ENCODE data around the gene OAS1. TPM values are rescaled to one million over a fixed set of nuclear protein-coding genes. Genes with fewer than 3 reads are reported as not detected.
"Not testable (repeated sequence)": the region's sequence is repeated elsewhere in the genome, so short reads cannot be mapped to it uniquely, and the experiment has no call there.

The OAS1 gene
- total RNA-seq, 2 donors from 2014 or later: 2.8 to 4.7 TPM

GRCh38 chr12:112908548-112908947, 1.8 kb downstream of the OAS1 start:
- DNase-seq (ENCODE audit: low spot score): no peak
- Mint-ChIP-seq H3K9me3 (peaks cover 8% of the 10 kb centered on the region), H3K36me3 (peaks cover 18% of the 10 kb centered on the region), H3K4me1 (ENCODE audit: low read depth in 2 of 2) (peaks cover 39 to 40% of the 10 kb centered on the region in 2 donors), H3K27me3 (no peaks in the 10 kb centered on the region), H3K4me3 (peak overlapping the region; percentile 99), H3K27ac (peak overlapping the region; percentile 77 to 82)
- ATAC-seq: no peak

- Mint-ChIP-seq H3K36me3 (peaks cover 26% of the 10 kb centered on the region), H3K4me3 (no peak overlapping the region), H3K27me3 (no peaks in the 10 kb centered on the region), H3K9me3 (peaks cover 8% of the 10 kb centered on the region), H3K27ac (no peak overlapping the region), H3K4me1 (ENCODE audit: low read depth in 2 of 2) (peaks cover 36 to 39% of the 10 kb centered on the region in 2 donors)
- ATAC-seq (no peak), DNase-seq (ENCODE audit: low spot score) (no peak)
Observed at GRCh38 chr12:112909693-112910092, 2.9 kb downstream of the OAS1 start.

- H3K4me3 Mint-ChIP-seq: no peak overlapping the region
- no peak overlapping the region for H3K27ac Mint-ChIP-seq
- H3K27me3 Mint-ChIP-seq: no peaks in the 10 kb centered on the region
- peaks cover 42% of the 10 kb centered on the region for H3K36me3 Mint-ChIP-seq
- peaks cover 8% of the 10 kb centered on the region for H3K9me3 Mint-ChIP-seq
- DNase-seq (ENCODE audit: low spot score) (no peak), ATAC-seq (no peak)
- peaks cover 21 to 26% of the 10 kb centered on the region in 2 donors for H3K4me1 Mint-ChIP-seq (ENCODE audit: low read depth in 2 of 2)
Observed at GRCh38 chr12:112913038-112913688, 6.4 kb downstream of the OAS1 start.

DNA sequence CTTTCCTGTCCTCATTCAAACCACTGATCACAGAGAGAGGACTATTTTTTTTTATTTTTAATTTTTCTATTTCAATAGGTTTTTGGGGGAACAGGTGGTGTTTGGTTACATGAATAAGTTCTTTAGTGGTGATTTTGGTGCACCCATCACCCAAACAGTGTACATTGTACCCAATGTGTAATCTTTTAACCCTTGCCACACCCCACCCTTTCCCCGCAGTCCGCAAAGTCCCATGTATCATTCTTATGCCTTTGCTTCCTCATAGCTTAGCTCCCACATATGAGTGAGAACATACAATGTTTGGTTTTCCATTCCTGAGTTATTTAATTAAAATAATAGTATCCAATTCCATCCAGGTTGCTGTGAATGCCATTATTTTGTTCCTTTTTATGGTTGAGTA, 7.1 kb downstream of the OAS1 start:
- H3K27me3 Mint-ChIP-seq; H3K4me3 Mint-ChIP-seq; H3K9me3 Mint-ChIP-seq; DNase-seq (ENCODE audit: low spot score); ATAC-seq; H3K27ac Mint-ChIP-seq: not testable (repeated sequence)
- peaks cover 14 to 18% of the 10 kb centered on the region in 2 donors for H3K4me1 Mint-ChIP-seq (ENCODE audit: low read depth in 2 of 2)
- H3K36me3 Mint-ChIP-seq: peaks cover 44% of the 10 kb centered on the region

GRCh38 chr12:112916270-112916669, 9.5 kb downstream of the OAS1 start:
- Mint-ChIP-seq H3K36me3 (peaks cover 40% of the 10 kb centered on the region), H3K27me3 (no peaks in the 10 kb centered on the region), H3K4me3 (no peak overlapping the region), H3K4me1 (ENCODE audit: low read depth in 2 of 2) (peaks cover 6 to 8% of the 10 kb centered on the region in 2 donors), H3K27ac (no peak overlapping the region), H3K9me3 (peaks cover 8% of the 10 kb centered on the region)
- no peak for DNase-seq (ENCODE audit: low spot score)
- ATAC-seq: no peak

DNA sequence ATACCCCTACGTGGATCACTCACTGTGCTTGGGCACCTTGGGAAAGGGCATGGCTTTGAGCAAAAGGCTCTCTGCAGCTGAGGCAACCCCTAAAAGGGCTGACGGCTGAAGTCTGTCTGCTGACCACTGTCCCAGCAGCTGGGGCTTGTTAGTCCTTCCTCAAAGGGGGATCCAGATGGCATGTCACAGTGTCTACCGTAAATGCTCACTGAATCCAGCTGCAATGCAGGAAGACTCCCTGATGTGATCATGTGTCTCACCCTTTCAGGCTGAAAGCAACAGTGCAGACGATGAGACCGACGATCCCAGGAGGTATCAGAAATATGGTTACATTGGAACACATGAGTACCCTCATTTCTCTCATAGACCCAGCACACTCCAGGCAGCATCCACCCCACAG, 12.4 kb downstream of the OAS1 start:
- Mint-ChIP-seq H3K4me1 (ENCODE audit: low read depth in 2 of 2) (peaks cover 6 to 8% of the 10 kb centered on the region in 2 donors), H3K9me3 (no peaks in the 10 kb centered on the region), H3K36me3 (peaks cover 24% of the 10 kb centered on the region), H3K27me3 (no peaks in the 10 kb centered on the region), H3K4me3 (no peak overlapping the region), H3K27ac (no peak overlapping the region)
- ATAC-seq (no peak), DNase-seq (ENCODE audit: low spot score) (no peak)

DNA sequence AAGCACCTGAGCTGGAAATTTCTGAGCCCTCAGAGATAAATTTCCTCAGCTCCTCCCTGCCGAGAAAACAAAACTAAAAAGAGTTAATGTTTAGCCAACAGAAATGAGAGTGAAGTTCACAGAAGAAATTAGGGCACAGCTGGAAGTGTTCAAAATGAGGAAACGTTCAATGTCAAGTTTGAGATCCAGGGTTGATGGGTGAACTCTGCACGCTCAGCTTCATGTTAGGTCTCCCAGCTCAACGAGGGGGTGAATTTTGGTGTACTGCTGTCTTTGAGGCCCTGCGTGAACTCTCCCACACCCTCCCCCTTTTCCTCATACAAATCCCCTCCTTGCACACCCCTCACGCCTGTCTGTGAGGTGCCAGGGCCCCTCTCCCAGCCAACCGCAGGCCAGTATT, 18.2 kb downstream of the OAS1 start:
- Mint-ChIP-seq H3K4me3 (no peak overlapping the region), H3K9me3 (peaks cover 3% of the 10 kb centered on the region), H3K36me3 (no peaks in the 10 kb centered on the region), H3K27ac (no peak overlapping the region), H3K4me1 (ENCODE audit: low read depth in 2 of 2) (no peaks in the 10 kb centered on the region), H3K27me3 (no peaks in the 10 kb centered on the region)
- ATAC-seq (no peak), DNase-seq (ENCODE audit: low spot score) (no peak)

DNA sequence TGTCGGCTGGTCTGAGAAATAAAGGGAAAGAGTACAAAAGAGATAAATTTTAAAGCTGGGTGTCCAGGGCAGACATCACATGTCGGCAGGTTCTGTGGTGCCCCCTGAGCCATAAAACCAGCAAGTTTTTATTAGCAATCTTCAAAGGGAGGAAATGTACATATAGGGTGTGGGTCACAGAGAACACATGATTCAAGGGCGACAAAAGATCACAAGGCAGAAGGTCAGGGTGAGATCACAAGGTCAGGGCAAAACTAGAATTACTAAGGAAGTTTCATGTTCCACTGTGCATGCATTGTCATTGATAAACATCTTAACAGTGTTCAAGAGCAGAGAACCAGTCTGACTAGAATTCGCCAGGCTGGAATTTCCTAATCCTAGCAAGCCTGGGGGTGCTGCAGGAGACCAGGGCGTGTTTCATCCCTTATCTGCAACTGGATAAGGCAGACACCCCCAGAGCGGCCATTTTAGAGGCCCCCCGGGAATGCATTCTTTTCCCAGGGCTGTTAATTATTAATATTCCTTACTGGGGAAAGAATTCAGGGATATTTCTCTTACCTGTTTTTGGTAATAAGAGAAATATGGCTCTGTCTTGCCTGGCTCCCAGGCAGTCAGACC, 19.8 kb downstream of the OAS1 start:
- not testable (repeated sequence) for H3K4me1 Mint-ChIP-seq (ENCODE audit: low read depth in 2 of 2); H3K4me3 Mint-ChIP-seq; H3K36me3 Mint-ChIP-seq; DNase-seq (ENCODE audit: low spot score); H3K27ac Mint-ChIP-seq; H3K9me3 Mint-ChIP-seq; H3K27me3 Mint-ChIP-seq; ATAC-seq

DNA sequence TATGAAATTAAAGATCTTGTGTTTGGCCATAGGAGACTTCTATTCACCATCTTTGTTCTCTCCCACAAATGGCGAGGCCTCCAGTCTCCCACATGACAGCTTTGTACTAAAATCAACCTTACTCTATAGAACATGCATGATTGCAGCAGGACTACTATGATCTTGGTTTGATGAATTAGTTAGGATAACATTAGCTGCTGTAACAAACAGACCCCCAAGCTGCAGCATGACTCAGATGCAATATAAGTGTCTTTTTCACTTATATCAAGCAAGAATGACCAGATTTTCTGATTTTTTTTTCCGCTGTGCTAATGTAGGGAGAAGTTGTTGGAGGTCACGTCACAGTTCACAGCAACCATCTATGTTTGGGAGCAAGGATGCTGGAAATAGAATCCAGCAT, 20.7 kb downstream of the OAS1 start:
- DNase-seq (ENCODE audit: low spot score): no peak
- Mint-ChIP-seq H3K27me3 (no peaks in the 10 kb centered on the region), H3K9me3 (peaks cover 3% of the 10 kb centered on the region), H3K4me1 (ENCODE audit: low read depth in 2 of 2) (no peaks in the 10 kb centered on the region), H3K27ac (no peak overlapping the region), H3K4me3 (no peak overlapping the region), H3K36me3 (no peaks in the 10 kb centered on the region)
- no peak for ATAC-seq

- no peak for DNase-seq (ENCODE audit: low spot score)
- no peaks in the 10 kb centered on the region for H3K27me3 Mint-ChIP-seq
- no peak overlapping the region for H3K4me3 Mint-ChIP-seq
- peaks cover 3% of the 10 kb centered on the region for H3K9me3 Mint-ChIP-seq
- no peak overlapping the region for H3K27ac Mint-ChIP-seq
- ATAC-seq: no peak
- H3K36me3 Mint-ChIP-seq: no peaks in the 10 kb centered on the region
- H3K4me1 Mint-ChIP-seq (ENCODE audit: low read depth in 2 of 2): no peaks in the 10 kb centered on the region
Observed at GRCh38 chr12:112927925-112928324, 21.2 kb downstream of the OAS1 start.

- Mint-ChIP-seq H3K27me3 (no peaks in the 10 kb centered on the region), H3K9me3 (peaks cover 3% of the 10 kb centered on the region), H3K4me3 (no peak overlapping the region), H3K27ac (no peak overlapping the region), H3K36me3 (no peaks in the 10 kb centered on the region), H3K4me1 (ENCODE audit: low read depth in 2 of 2) (no peaks in the 10 kb centered on the region)
- DNase-seq (ENCODE audit: low spot score) (no peak), ATAC-seq (no peak)
Observed at GRCh38 chr12:112928978-112929377, 22.2 kb downstream of the OAS1 start.

- H3K36me3 Mint-ChIP-seq: no peaks in the 10 kb centered on the region
Observed at GRCh38 chr12:112929715-112930114, 23.0 kb downstream of the OAS1 start.

DNA sequence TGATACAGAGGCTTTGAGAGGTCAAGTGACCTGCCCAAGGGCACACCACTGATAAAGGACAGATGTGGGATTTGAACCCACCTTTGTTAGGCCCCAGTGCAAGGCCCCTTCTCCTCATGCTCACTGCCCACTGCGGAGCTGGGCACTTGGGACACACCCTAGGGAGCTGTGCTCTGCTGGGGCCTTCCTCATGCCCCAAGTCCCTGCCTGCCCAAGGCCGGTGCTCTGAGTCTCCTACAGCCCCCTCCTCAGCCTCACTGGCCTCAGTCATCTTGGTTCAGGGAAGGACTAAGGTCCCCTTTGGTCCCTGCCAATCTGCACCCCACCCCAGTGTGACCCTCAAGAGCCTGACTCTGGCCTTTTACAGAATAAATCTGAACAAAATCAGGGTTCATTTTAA, 23.6 kb downstream of the OAS1 start:
- H3K27ac Mint-ChIP-seq: no peak overlapping the region
- H3K36me3 Mint-ChIP-seq: no peaks in the 10 kb centered on the region
- ATAC-seq (peak in 1 of 2 donors; percentile 36), DNase-seq (ENCODE audit: low spot score) (no peak)
- no peaks in the 10 kb centered on the region for H3K27me3 Mint-ChIP-seq
- H3K4me3 Mint-ChIP-seq: no peak overlapping the region
- H3K9me3 Mint-ChIP-seq: peaks cover 3% of the 10 kb centered on the region
- no peaks in the 10 kb centered on the region for H3K4me1 Mint-ChIP-seq (ENCODE audit: low read depth in 2 of 2)

More at GRCh38 chr12:112929715-112930114, 23.0 kb downstream of the OAS1 start:
- peaks cover 3% of the 10 kb centered on the region for H3K9me3 Mint-ChIP-seq
- ATAC-seq (no peak), DNase-seq (ENCODE audit: low spot score) (no peak)
- no peak overlapping the region for H3K27ac Mint-ChIP-seq
- no peaks in the 10 kb centered on the region for H3K4me1 Mint-ChIP-seq (ENCODE audit: low read depth in 2 of 2)
- no peak overlapping the region for H3K4me3 Mint-ChIP-seq
- H3K27me3 Mint-ChIP-seq: no peaks in the 10 kb centered on the region

DNA sequence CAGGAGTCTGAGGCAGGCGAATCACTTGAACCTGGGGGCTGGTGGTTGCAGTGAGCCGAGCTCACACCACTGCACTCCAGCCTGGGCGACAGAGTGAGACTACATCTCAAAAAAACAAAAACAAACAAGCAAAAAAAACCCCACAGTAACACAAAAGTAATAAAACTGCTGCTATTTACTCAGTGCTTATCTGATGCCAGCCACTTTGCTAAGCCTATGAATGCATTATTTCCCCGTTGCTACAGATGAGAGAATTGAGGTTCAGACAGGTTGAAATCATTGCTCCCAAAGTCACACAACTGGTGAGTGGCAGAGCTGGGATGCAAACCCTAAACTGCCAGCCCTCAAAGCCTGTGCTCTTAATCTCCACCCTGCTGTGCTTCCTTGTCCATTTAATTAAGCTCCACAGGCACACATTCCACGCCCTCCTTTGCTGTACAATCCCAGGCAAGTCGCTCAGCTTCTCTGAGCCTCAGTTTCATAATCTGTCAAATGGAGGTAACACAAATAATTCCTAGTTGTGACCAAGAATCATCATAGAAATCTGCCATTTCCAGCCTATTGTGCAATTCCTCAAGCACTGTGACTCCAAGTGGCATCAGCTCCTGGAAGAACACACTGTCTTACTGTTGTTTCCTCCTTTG, 25.8 kb downstream of the OAS1 start:
- Mint-ChIP-seq H3K27me3 (no peaks in the 10 kb centered on the region), H3K4me1 (ENCODE audit: low read depth in 2 of 2) (peaks cover 5 to 6% of the 10 kb centered on the region in 2 donors), H3K4me3 (no peak overlapping the region), H3K27ac (peak overlapping the region in 1 of 2 donors; percentile 26), H3K9me3 (peaks cover under 1% of the 10 kb centered on the region), H3K36me3 (no peaks in the 10 kb centered on the region)
- no peak for DNase-seq (ENCODE audit: low spot score)
- no peak for ATAC-seq
